H1 (cell line): Measurements from ENCODE around the gene HES3. TPM values are rescaled to one million over a fixed set of nuclear protein-coding genes. Genes with fewer than 3 reads are reported as not detected.

Experiments
- CTCF ChIA-PET: fragments of 300-600 bp; sonication (Branson Sonifier 250); formaldehyde crosslinking; loops from one replicate; lab custom pipeline; 2021; ENCODE audit not compliant: partially characterized antibody; lab: Charles Lee
- POLR2A ChIA-PET: fragments of 300-600 bp; sonication (Branson Sonifier 250); formaldehyde crosslinking; loops from one replicate; lab custom pipeline; 2021; ENCODE audit warnings: inconsistent platforms; ENCODE audit not compliant: partially characterized antibody; lab: Charles Lee
- DNase-seq, 2 experiments: peaks; one replicate each; pipeline versions ENCODE4 v3.0.0 to v3.0.0-alpha.2; 2010 to 2022; ENCODE audit warnings: low spot score in 2 of 2, low read depth in 1 of 2, mixed read lengths in 1 of 2
- FAIRE-seq: peaks from 2 replicates; lab custom pipeline; 2011; peaks lifted over from hg19 to GRCh38; lab: Jason Lieb, UNC
- H2AFZ ChIP-seq: 2 replicates; pipeline ENCODE4 v1.8.1; 2012; ENCODE audit warnings: low read length, inconsistent platforms
- H2AK5ac ChIP-seq: 2 replicates; pipeline ENCODE4 v1.6.1; 2013; ENCODE audit warnings: low read depth, low read length
- H2BK120ac ChIP-seq: replicated peaks from 2 replicates; pipeline ENCODE3; 2013; ENCODE audit warnings: low read depth, low read length, inconsistent platforms
- H2BK12ac ChIP-seq: 2 replicates; pipeline ENCODE4 v1.6.1; 2013; ENCODE audit warnings: low read depth, low read length
- H2BK15ac ChIP-seq: 2 replicates; pipeline ENCODE4 v1.6.1; 2013; ENCODE audit warnings: low read length
- H2BK20ac ChIP-seq: 2 replicates; pipeline ENCODE4 v1.6.1; 2013; ENCODE audit warnings: low read length
- H2BK5ac ChIP-seq: 2 replicates; pipeline ENCODE4 v1.6.1; 2013; ENCODE audit warnings: low read depth, low read length
- H3K14ac ChIP-seq: 2 replicates; pipeline ENCODE4 v1.6.1; 2013; ENCODE audit warnings: inconsistent platforms; ENCODE audit not compliant: insufficient read length
- H3K18ac ChIP-seq: 2 replicates; pipeline ENCODE4 v1.6.1; 2013; ENCODE audit warnings: low read length; ENCODE audit errors: extremely low read depth
- H3K23ac ChIP-seq: 2 replicates; pipeline ENCODE4 v1.6.1; 2013; ENCODE audit warnings: inconsistent platforms; ENCODE audit not compliant: insufficient read length
- H3K23me2 ChIP-seq: 2 replicates; pipeline ENCODE4 v1.6.1; 2013; ENCODE audit warnings: low read depth, low read length
- H3K27ac ChIP-seq: 2 replicates; pipeline ENCODE4 v1.6.1; 2011; ENCODE audit warnings: low read depth, low read length, inconsistent platforms
- H3K27me3 ChIP-seq, 4 experiments: replicated peaks in 1 of 4; 1 replicate in 1 of 4; 2 replicates in 3 of 4; pipeline versions ENCODE4 v1.6.1 to v1.8.1; 2011 to 2013; ENCODE audit warnings: low read length in 3 of 4, mild to moderate bottlenecking in 3 of 4, inconsistent platforms in 2 of 4, mixed read lengths in 2 of 4, moderate library complexity in 1 of 4; ENCODE audit not compliant: control insufficient read depth in 3 of 4, insufficient read depth in 3 of 4; ENCODE audit errors: extremely low read depth in 1 of 4
- H3K36me3 ChIP-seq, 4 experiments: 2 replicates each; pipeline versions ENCODE4 v1.6.1 to v1.8.1; 2011 to 2013; ENCODE audit warnings: mild to moderate bottlenecking in 4 of 4, low read length in 3 of 4, moderate library complexity in 2 of 4, control low read depth in 1 of 4, inconsistent platforms in 1 of 4; ENCODE audit not compliant: insufficient read depth in 4 of 4, control insufficient read depth in 2 of 4
- H3K4ac ChIP-seq: replicated peaks from 2 replicates; pipeline ENCODE3; 2013; ENCODE audit warnings: low read length, low read depth, mixed read lengths, inconsistent platforms; ENCODE audit not compliant: insufficient read length
- H3K4me1 ChIP-seq, 4 experiments: replicated peaks in 1 of 4; 1 replicate in 1 of 4; 2 replicates in 3 of 4; pipeline versions ENCODE4 v1.6.1 to v1.8.1; 2011 to 2013; ENCODE audit warnings: low read length in 3 of 4, inconsistent platforms in 2 of 4, mixed read lengths in 1 of 4; ENCODE audit not compliant: insufficient read depth in 4 of 4, control insufficient read depth in 3 of 4
- H3K4me2 ChIP-seq, 2 experiments: 2 replicates each; pipeline versions ENCODE4 v1.6.1 to v1.8.1; 2011 to 2013; ENCODE audit warnings: low read depth in 2 of 2, low read length in 2 of 2, control low read depth in 1 of 2, inconsistent platforms in 1 of 2, mild to moderate bottlenecking in 1 of 2; ENCODE audit not compliant: insufficient read depth in 1 of 2
- H3K4me3 ChIP-seq, 4 experiments: fragments of 200-600, 300-600 bp in 1 of 4; sonication (generic), shearing (Covaris generic), sonication (Bioruptor Twin) in 1 of 4; 2 replicates each; pipeline versions ENCODE4 v1.5.1 to v1.8.1; 2011 to 2016; ENCODE audit warnings: low read length in 4 of 4, low read depth in 3 of 4, control low read depth in 2 of 4, inconsistent platforms in 2 of 4, mild to moderate bottlenecking in 2 of 4, mixed read lengths in 1 of 4, moderate library complexity in 1 of 4; ENCODE audit not compliant: insufficient read depth in 2 of 4; ENCODE audit errors: extremely low read depth in 1 of 4
- H3K56ac ChIP-seq: replicated peaks from 2 replicates; pipeline ENCODE3; 2013; ENCODE audit warnings: low read depth, mild to moderate bottlenecking, mixed read lengths, low read length, inconsistent platforms; ENCODE audit not compliant: insufficient read length
- H3K79me1 ChIP-seq: 2 replicates; pipeline ENCODE4 v1.6.1; 2013; ENCODE audit warnings: low read depth, low read length, control low read depth
- H3K79me2 ChIP-seq, 2 experiments: 2 replicates each; pipeline versions ENCODE4 v1.6.1 to v1.8.1; 2012 to 2013; ENCODE audit warnings: low read length in 2 of 2, mild to moderate bottlenecking in 2 of 2, inconsistent platforms in 1 of 2; ENCODE audit not compliant: insufficient read depth in 2 of 2, control insufficient read depth in 1 of 2
- H3K9ac ChIP-seq, 4 experiments: replicated peaks in 1 of 4; 1 replicate in 1 of 4; 2 replicates in 3 of 4; pipeline versions ENCODE4 v1.6.1 to v1.8.1; 2011 to 2013; ENCODE audit warnings: low read depth in 3 of 4, low read length in 3 of 4, control low read depth in 2 of 4, mild to moderate bottlenecking in 2 of 4, moderate library complexity in 2 of 4, inconsistent platforms in 1 of 4; ENCODE audit errors: extremely low read depth in 1 of 4
- H3K9me3 ChIP-seq, 2 experiments: 2 replicates each; pipeline versions ENCODE4 v1.6.1 to v1.8.1; 2012 to 2013; ENCODE audit warnings: mild to moderate bottlenecking in 2 of 2, moderate library complexity in 2 of 2, control low read depth in 1 of 2, inconsistent platforms in 1 of 2, low read depth in 1 of 2, low read length in 1 of 2, mixed read lengths in 1 of 2; ENCODE audit not compliant: insufficient read depth in 2 of 2
- H4K20me1 ChIP-seq, 2 experiments: replicated peaks in 1 of 2; 2 replicates each; pipeline versions ENCODE3 to v1.8.1; 2011 to 2013; ENCODE audit warnings: inconsistent platforms in 2 of 2, low read length in 2 of 2, mild to moderate bottlenecking in 1 of 2; ENCODE audit not compliant: insufficient read depth in 2 of 2, control insufficient read depth in 1 of 2
- H4K5ac ChIP-seq: 2 replicates; pipeline ENCODE4 v1.6.1; 2013; ENCODE audit warnings: low read length, low read depth, mixed read lengths, inconsistent platforms; ENCODE audit not compliant: insufficient read length
- H4K8ac ChIP-seq: 2 replicates; pipeline ENCODE4 v1.8.0; 2013; ENCODE audit warnings: mild to moderate bottlenecking, moderate library complexity, low read length, inconsistent platforms; ENCODE audit not compliant: insufficient read depth; ENCODE audit errors: extremely low read depth
- H4K91ac ChIP-seq: replicated peaks from 2 replicates; pipeline ENCODE3; 2013; ENCODE audit warnings: low read length, mixed read lengths, inconsistent platforms; ENCODE audit not compliant: insufficient read length
- BRCA1 ChIP-seq: IDR thresholded peaks from 2 replicates; pipeline ENCODE4 v1.6.1; 2012; ENCODE audit warnings: low read depth, low read length, improper control_type of control experiment
- CEBPB ChIP-seq: IDR thresholded peaks from 2 replicates; pipeline ENCODE4 v1.6.1; 2012; ENCODE audit warnings: low read depth, low read length
- CHD2 ChIP-seq: IDR thresholded peaks from 2 replicates; pipeline ENCODE4 v1.6.1; 2012; ENCODE audit warnings: low read length, improper control_type of control experiment
- HDAC2 ChIP-seq, 2 experiments: fragments of 300-600 bp in 1 of 2; sonication (generic) in 1 of 2; IDR thresholded peaks; 2 replicates each; pipeline ENCODE4 v1.6.1; 2011 to 2012; ENCODE audit warnings: low read depth in 2 of 2, low read length in 2 of 2, mild to moderate bottlenecking in 2 of 2, moderate library complexity in 2 of 2, borderline replicate concordance in 1 of 2, inconsistent platforms in 1 of 2
- KDM5A ChIP-seq: fragments of 200-600 bp; IDR thresholded peaks from 2 replicates; pipeline ENCODE4 v1.7.1; 2012; ENCODE audit warnings: mild to moderate bottlenecking, low read length, inconsistent platforms, mixed read lengths
- NRF1 ChIP-seq: IDR thresholded peaks from 2 replicates; pipeline ENCODE4 v1.6.1; 2011; ENCODE audit warnings: mild to moderate bottlenecking, low read depth, low read length, improper control_type of control experiment
- POLR2AphosphoS5 ChIP-seq: IDR thresholded peaks from 2 replicates; pipeline ENCODE4 v1.6.1; 2011; ENCODE audit warnings: low read depth, low read length
- RAD21 ChIP-seq, 2 experiments: IDR thresholded peaks in 1 of 2; conservative IDR thresholded peaks in 1 of 2; 2 replicates each; pipeline ENCODE4 v1.6.1; 2011; ENCODE audit warnings: low read depth in 2 of 2, low read length in 2 of 2, improper control_type of control experiment in 1 of 2, inconsistent platforms in 1 of 2, mild to moderate bottlenecking in 1 of 2, moderate library complexity in 1 of 2
- RFX5 ChIP-seq: IDR thresholded peaks from 2 replicates; pipeline ENCODE4 v1.6.1; 2011; ENCODE audit warnings: low read depth, low read length, improper control_type of control experiment, borderline replicate concordance
- SIN3A ChIP-seq, 2 experiments: IDR thresholded peaks in 1 of 2; conservative IDR thresholded peaks in 1 of 2; 2 replicates each; pipeline ENCODE4 v1.6.1; 2011 to 2012; ENCODE audit warnings: low read length in 2 of 2, improper control_type of control experiment in 1 of 2, low read depth in 1 of 2, mild to moderate bottlenecking in 1 of 2
- SP1 ChIP-seq: IDR thresholded peaks from 2 replicates; pipeline ENCODE4 v1.6.1; 2011; ENCODE audit warnings: low read depth, low read length
- TBP ChIP-seq: IDR thresholded peaks from 2 replicates; pipeline ENCODE4 v1.6.1; 2011; ENCODE audit warnings: low read depth, low read length, improper control_type of control experiment
- TCF12 ChIP-seq: IDR thresholded peaks from 2 replicates; pipeline ENCODE4 v1.6.1; 2011; ENCODE audit warnings: low read depth, mild to moderate bottlenecking, low read length
- TEAD4 ChIP-seq: IDR thresholded peaks from 2 replicates; pipeline ENCODE4 v1.6.1; 2012; ENCODE audit warnings: low read depth, low read length, inconsistent platforms, mixed read lengths
- ZNF274 ChIP-seq: IDR thresholded peaks from 2 replicates; pipeline ENCODE4 v1.7.0; 2012; ENCODE audit warnings: low read length, borderline replicate concordance; ENCODE audit errors: extremely low read depth
- WGBS, 2 experiments: shearing (Covaris generic) in 1 of 2; methylation state at CpG; one replicate each; pipeline versions ENCODE4 v1.1.6 to v1.1.7; 2013 to 2015; ENCODE audit warnings: low lambda C conversion rate in 2 of 2, mixed read lengths in 2 of 2, inconsistent platforms in 1 of 2, low coverage in 1 of 2, missing lambda C conversion rate in 1 of 2; ENCODE audit not compliant: insufficient replicate concordance in 2 of 2, insufficient coverage in 1 of 2, insufficient read length in 1 of 2; ENCODE audit errors: extremely low coverage in 1 of 2, missing lambda C conversion rate in 1 of 2; 5-methylcytosine and 5-hydroxymethylcytosine counted together
- polyA plus RNA-seq, 7 experiments: library from polyadenylated mRNA; depleted of rRNA in 3 of 7; stranded (reverse) in 5 of 7; unstranded in 2 of 7; fragments of >200 nt in 5 of 7; fragments of 200-250 nt in 2 of 7; gene quantifications; 1 replicate in 5 of 7; 2 replicates in 1 of 7; 4 replicates in 1 of 7; pipeline versions ENCODE4 v1.2.1 to v1.2.3, GENCODE V29; 2011 to 2013; ENCODE audit warnings: missing spikeins in 2 of 7, mixed read lengths in 2 of 7
- total RNA-seq: library from RNA; stranded (reverse); fragmentation: NEBNext Ultra II Directional; extraction: Animal tissue kit (Norgen Biotek cat#: 25700); gene quantifications from 2 replicates; pipeline ENCODE4 v1.2.1, GENCODE V29; 2021

Gene HES3
- total and polyA plus RNA-seq, 2 of the 8 experiments (the other 6 are each of a cell fraction or from before 2014, with no cell fraction given): 38.8 to 54.3 TPM

- no peak overlapping the region for H3K14ac ChIP-seq
- H3K27me3 ChIP-seq: no peaks in the 10 kb centered on the region
- H2BK5ac ChIP-seq: no peak overlapping the region
- H3K23me2 ChIP-seq: no peaks in the 10 kb centered on the region
- H2BK12ac ChIP-seq: no peak overlapping the region
- no peaks in the 10 kb centered on the region for H3K79me2 ChIP-seq
- no peak overlapping the region for H2BK15ac ChIP-seq
- CTCF ChIA-PET: interaction anchor here (0.6 to 5.9 kb wide), 24 partner anchors 10 to 238 kb away, joined by 3 to 28 read pairs (median 3); no protein-coding TSS in a partner anchor
- H3K4me2 ChIP-seq: no peak overlapping the region
- H3K18ac ChIP-seq: no peak overlapping the region
- H4K91ac ChIP-seq: no peak overlapping the region
- no peak overlapping the region for H2BK20ac ChIP-seq
- no peak overlapping the region for H2AK5ac ChIP-seq
- DNase-seq: no peak
- no peaks in the 10 kb centered on the region for H3K9me3 ChIP-seq
- H3K36me3 ChIP-seq: no peaks in the 10 kb centered on the region; a peak in 2 of 8 replicates
- no peak overlapping the region for H3K23ac ChIP-seq
- H4K20me1 ChIP-seq: peaks cover 3 to 16% of the 10 kb centered on the region in 2 experiments
- no peak overlapping the region for H3K27ac ChIP-seq
- no peak for TF ChIP-seq TCF12
- no peak for TF ChIP-seq POLR2AphosphoS5
- no peak for TF ChIP-seq TEAD4
- no peak for TF ChIP-seq CEBPB
- no peak for TF ChIP-seq TBP
- no peak for TF ChIP-seq KDM5A
- TF ChIP-seq HDAC2 (IDR thresholded peaks at IDR 0.05; ENCODE audit: borderline replicate concordance in 1 of 2, low read depth in 2 of 2, low read length in 2 of 2): no peak
- TF ChIP-seq RFX5: no peak
- no peak for TF ChIP-seq SIN3A (conservative IDR thresholded peaks at IDR 0.05 in 1 of 2, IDR thresholded peaks at IDR 0.05 in 1 of 2; ENCODE audit: low read depth in 1 of 2, low read length in 2 of 2)
- no peak for TF ChIP-seq CHD2
- no peak for TF ChIP-seq RAD21 (IDR thresholded peaks at IDR 0.05 in 1 of 2, conservative IDR thresholded peaks at IDR 0.05 in 1 of 2; ENCODE audit: low read depth in 2 of 2, low read length in 2 of 2)
- TF ChIP-seq ZNF274: no peak
- no peak for TF ChIP-seq BRCA1
- no peak for TF ChIP-seq SP1
- TF ChIP-seq NRF1: no peak
- H4K8ac ChIP-seq: no peak overlapping the region
- FAIRE-seq: no peak
- H4K5ac ChIP-seq: no peak overlapping the region
- no peak overlapping the region for H3K9ac ChIP-seq
- peaks cover 0 to 28% (median 13%) of the 10 kb centered on the region in 4 experiments; a peak in 6 of 7 replicates for H3K4me1 ChIP-seq
- H3K79me1 ChIP-seq: peaks cover 3% of the 10 kb centered on the region; the same call in 1 of the 2 replicates
- POLR2A ChIA-PET: interaction anchor here (0.7 to 1.2 kb wide), 3 partner anchors 27 to 112 kb away, joined by 3 read pairs; no protein-coding TSS in a partner anchor
- H3K56ac ChIP-seq: no peak overlapping the region
- H3K4ac ChIP-seq: no peak overlapping the region
- no peak overlapping the region for H3K4me3 ChIP-seq
- no peak overlapping the region for H2AFZ ChIP-seq
- no peak overlapping the region for H2BK120ac ChIP-seq
- WGBS, 2 experiments: 89% methylated on average over 9 of the region's 9 CpGs; no CpG with 5 or more reads in 1 of the 2 experiments
Measured at GRCh38 chr1:6272452-6272851, 28.5 kb downstream of the HES3 start.
